Trophoblast cell (in vitro differentiated cells and primary cell): ENCODE results near the gene SBF2.

Source experiments
- DNase-seq, 2 donors: peaks; one replicate each; pipeline ENCODE4 v3.0.0-alpha.2; 2016
- H2AFZ ChIP-seq: 2 replicates; pipeline ENCODE4 v1.6.1; 2013; ENCODE audit warnings: low read length, moderate library complexity, mild to moderate bottlenecking; ENCODE audit not compliant: insufficient read depth, poor library complexity
- H2AK5ac ChIP-seq: 2 replicates; pipeline ENCODE4 v1.6.1; 2013; ENCODE audit warnings: mild to moderate bottlenecking, low read length
- H2BK120ac ChIP-seq: 2 replicates; pipeline ENCODE4 v1.6.1; 2013; ENCODE audit warnings: low read length, mild to moderate bottlenecking, moderate library complexity; ENCODE audit not compliant: insufficient read depth, poor library complexity
- H2BK12ac ChIP-seq: 2 replicates; pipeline ENCODE4 v1.6.1; 2013; ENCODE audit warnings: mild to moderate bottlenecking, low read length, moderate library complexity
- H2BK5ac ChIP-seq: 2 replicates; pipeline ENCODE4 v1.6.1; 2013; ENCODE audit warnings: low read length, low read depth, moderate library complexity, mild to moderate bottlenecking; ENCODE audit not compliant: poor library complexity
- H3K14ac ChIP-seq: 2 replicates; pipeline ENCODE4 v1.6.1; 2013; ENCODE audit warnings: mild to moderate bottlenecking, low read length
- H3K18ac ChIP-seq: 2 replicates; pipeline ENCODE4 v1.6.1; 2013; ENCODE audit warnings: mild to moderate bottlenecking, low read length
- H3K23ac ChIP-seq: 2 replicates; pipeline ENCODE4 v1.6.1; 2013; ENCODE audit warnings: low read length
- H3K27ac ChIP-seq: 2 replicates; pipeline ENCODE4 v1.5.1; 2013; ENCODE audit warnings: low read depth, mild to moderate bottlenecking, inconsistent platforms, low read length, moderate library complexity
- H3K27me3 ChIP-seq: 2 replicates; pipeline ENCODE4 v1.6.1; 2013; ENCODE audit warnings: inconsistent platforms, mild to moderate bottlenecking, low read length, moderate library complexity; ENCODE audit not compliant: insufficient read depth
- H3K36me3 ChIP-seq, 2 experiments: 1 replicate in 1 of 2; 2 replicates in 1 of 2; pipeline ENCODE4 v1.6.1; 2013; ENCODE audit warnings: low read length in 2 of 2, mild to moderate bottlenecking in 2 of 2, moderate library complexity in 1 of 2; ENCODE audit not compliant: insufficient read depth in 2 of 2, control insufficient read depth in 1 of 2
- H3K4ac ChIP-seq: 2 replicates; pipeline ENCODE4 v1.6.1; 2013; ENCODE audit warnings: low read depth, mild to moderate bottlenecking, low read length, moderate library complexity
- H3K4me1 ChIP-seq, 2 experiments: 1 replicate in 1 of 2; 2 replicates in 1 of 2; pipeline ENCODE4 v1.6.1; 2013; ENCODE audit warnings: low read length in 2 of 2, mild to moderate bottlenecking in 2 of 2, moderate library complexity in 1 of 2; ENCODE audit not compliant: insufficient read depth in 2 of 2, control insufficient read depth in 1 of 2
- H3K4me2 ChIP-seq: 2 replicates; pipeline ENCODE4 v1.6.1; 2013; ENCODE audit warnings: inconsistent platforms, mild to moderate bottlenecking, low read length, moderate library complexity
- H3K4me3 ChIP-seq: 2 replicates; pipeline ENCODE4 v1.5.1; 2013; ENCODE audit warnings: mild to moderate bottlenecking, low read depth, low read length, inconsistent platforms
- H3K79me1 ChIP-seq: one replicate; pipeline ENCODE4 v1.6.1; 2013; ENCODE audit warnings: low read length
- H3K79me2 ChIP-seq: 2 replicates; pipeline ENCODE4 v1.6.1; 2013; ENCODE audit warnings: low read length, mild to moderate bottlenecking; ENCODE audit not compliant: control insufficient read depth, insufficient read depth, poor library complexity
- H3K9ac ChIP-seq: 2 replicates; pipeline ENCODE4 v1.6.1; 2013; ENCODE audit warnings: mild to moderate bottlenecking, low read length
- H3K9me3 ChIP-seq: 2 replicates; pipeline ENCODE4 v1.6.1; 2013; ENCODE audit warnings: low read depth, mild to moderate bottlenecking, control low read depth, inconsistent platforms, low read length; ENCODE audit not compliant: insufficient read depth
- H4K12ac ChIP-seq: 2 replicates; pipeline ENCODE4 v1.6.1; 2013; ENCODE audit warnings: low read depth, mild to moderate bottlenecking, low read length, moderate library complexity
- H4K8ac ChIP-seq: 2 replicates; pipeline ENCODE4 v1.6.1; 2013; ENCODE audit warnings: low read depth, mild to moderate bottlenecking, low read length, moderate library complexity
- H4K91ac ChIP-seq: one replicate; pipeline ENCODE4 v1.6.1; 2013; ENCODE audit warnings: low read depth, mild to moderate bottlenecking, low read length, moderate library complexity
- WGBS: extraction: QIAGEN DNeasy Blood & Tissue Kit; methylation state at CpG from one replicate; pipeline ENCODE4 v1.1.7; 2013; ENCODE audit warnings: missing lambda C conversion rate; ENCODE audit not compliant: insufficient read length, insufficient coverage; ENCODE audit errors: extremely low coverage; 5-methylcytosine and 5-hydroxymethylcytosine counted together

Gene SBF2

GRCh38 chr11:10108915-10109680 lies 184.9 kb downstream of the SBF2 start:
- Histone ChIP-seq H3K79me1 (no peaks in the 10 kb centered on the region), H3K4me1 (no peaks in the 10 kb centered on the region), H4K8ac (no peak overlapping the region), H3K4me2 (no peak overlapping the region), H2BK120ac (no peak overlapping the region), H3K18ac (no peak overlapping the region), H3K27ac (no peak overlapping the region), H2BK5ac (no peak overlapping the region), H3K9ac (no peak overlapping the region), H3K79me2 (no peaks in the 10 kb centered on the region), H2BK12ac (no peak overlapping the region), H3K36me3 (no peaks in the 10 kb centered on the region), H4K91ac (no peak overlapping the region), H3K4ac (no peak overlapping the region), H4K12ac (no peak overlapping the region), H3K4me3 (no peak overlapping the region), H2AK5ac (no peak overlapping the region), H2AFZ (no peak overlapping the region), H3K27me3 (no peaks in the 10 kb centered on the region), H3K23ac (no peak overlapping the region), H3K14ac (no peak overlapping the region), H3K9me3 (no peaks in the 10 kb centered on the region)
- WGBS: no CpG with 5 or more reads among the region's 3 CpGs
- no peak for DNase-seq

GRCh38 chr11:10107497-10107896 lies 186.5 kb downstream of the SBF2 start:
- Histone ChIP-seq H2BK5ac (no peak overlapping the region), H4K8ac (no peak overlapping the region), H3K4ac (no peak overlapping the region), H3K18ac (no peak overlapping the region), H2AK5ac (no peak overlapping the region), H4K12ac (no peak overlapping the region), H4K91ac (no peak overlapping the region), H3K79me2 (no peaks in the 10 kb centered on the region), H3K4me2 (no peak overlapping the region), H3K36me3 (no peaks in the 10 kb centered on the region), H2BK120ac (no peak overlapping the region), H3K9ac (no peak overlapping the region), H3K27me3 (no peaks in the 10 kb centered on the region), H3K79me1 (no peaks in the 10 kb centered on the region), H3K9me3 (no peaks in the 10 kb centered on the region), H3K27ac (no peak overlapping the region), H2BK12ac (no peak overlapping the region), H3K14ac (no peak overlapping the region), H3K23ac (no peak overlapping the region), H2AFZ (no peak overlapping the region), H3K4me3 (no peak overlapping the region), H3K4me1 (no peaks in the 10 kb centered on the region)
- WGBS: no CpG with 5 or more reads among the region's 2 CpGs
- no peak for DNase-seq

DNA sequence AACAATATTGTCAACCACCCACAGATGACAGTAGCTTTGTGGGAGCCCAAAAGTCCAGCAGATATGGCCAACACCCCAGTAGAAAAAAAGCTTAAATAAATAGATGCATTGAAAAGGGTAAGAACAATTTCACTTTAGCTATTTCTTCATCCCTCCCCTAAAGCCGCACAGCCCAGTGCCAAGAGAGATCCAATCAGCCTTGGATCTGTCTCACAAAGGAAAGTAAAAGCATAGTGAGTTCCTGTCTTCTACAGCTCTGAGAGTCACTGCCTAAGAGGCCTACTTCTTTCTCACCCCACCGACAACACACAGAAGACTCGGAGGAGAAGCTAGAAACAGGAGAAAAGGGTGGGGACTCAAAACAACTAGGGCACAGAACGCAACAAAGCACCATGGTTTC lies 196.4 kb downstream of the SBF2 start:
- WGBS: no CpG with 5 or more reads among the region's 4 CpGs

GRCh38 chr11:10096987-10097386 lies 197.0 kb downstream of the SBF2 start:
- H4K12ac ChIP-seq: no peak overlapping the region
- no peak overlapping the region for H3K14ac ChIP-seq
- H3K9ac ChIP-seq: no peak overlapping the region
- H2AFZ ChIP-seq: no peak overlapping the region
- H3K9me3 ChIP-seq: peaks cover 4% of the 10 kb centered on the region
- H3K18ac ChIP-seq: no peak overlapping the region
- no peaks in the 10 kb centered on the region for H3K79me2 ChIP-seq
- no peaks in the 10 kb centered on the region for H3K79me1 ChIP-seq
- H4K91ac ChIP-seq: no peak overlapping the region
- H2BK120ac ChIP-seq: no peak overlapping the region
- H3K23ac ChIP-seq: no peak overlapping the region
- no peak overlapping the region for H3K4ac ChIP-seq
- H2BK5ac ChIP-seq: no peak overlapping the region
- no peak overlapping the region for H2AK5ac ChIP-seq
- H3K36me3 ChIP-seq: peaks cover 4 to 6% of the 10 kb centered on the region in 2 experiments
- no peak overlapping the region for H4K8ac ChIP-seq
- H3K27me3 ChIP-seq: no peaks in the 10 kb centered on the region
- no peak for DNase-seq
- no peak overlapping the region for H2BK12ac ChIP-seq
- no peaks in the 10 kb centered on the region for H3K4me1 ChIP-seq
- no peak overlapping the region for H3K4me3 ChIP-seq
- H3K4me2 ChIP-seq: no peak overlapping the region
- no peak overlapping the region for H3K27ac ChIP-seq
- WGBS: no CpG with 5 or more reads among the region's 5 CpGs

More for the DNA sequence above, 196.4 kb downstream of the SBF2 start:
- Histone ChIP-seq H4K12ac (no peak overlapping the region), H3K18ac (no peak overlapping the region), H3K4me2 (no peak overlapping the region), H3K79me1 (no peaks in the 10 kb centered on the region), H2BK5ac (no peak overlapping the region), H2AFZ (no peak overlapping the region), H3K9ac (no peak overlapping the region), H3K14ac (no peak overlapping the region), H3K4me1 (no peaks in the 10 kb centered on the region), H3K4ac (no peak overlapping the region), H3K23ac (no peak overlapping the region), H4K8ac (no peak overlapping the region), H2BK120ac (no peak overlapping the region), H3K4me3 (no peak overlapping the region), H3K9me3 (peaks cover 4% of the 10 kb centered on the region), H3K36me3 (peaks cover 4 to 6% of the 10 kb centered on the region in 2 experiments), H4K91ac (no peak overlapping the region), H3K79me2 (no peaks in the 10 kb centered on the region), H2BK12ac (no peak overlapping the region), H2AK5ac (no peak overlapping the region), H3K27me3 (no peaks in the 10 kb centered on the region), H3K27ac (no peak overlapping the region)
- DNase-seq: no peak
